ENCODE measurements around the gene MDC1. TPM values are rescaled to one million over a fixed set of nuclear protein-coding genes. Genes with fewer than 3 reads are reported as not detected.

MDC1 gene
- total RNA-seq, 1 donor from 2014 or later, result 93.3 TPM

DNA sequence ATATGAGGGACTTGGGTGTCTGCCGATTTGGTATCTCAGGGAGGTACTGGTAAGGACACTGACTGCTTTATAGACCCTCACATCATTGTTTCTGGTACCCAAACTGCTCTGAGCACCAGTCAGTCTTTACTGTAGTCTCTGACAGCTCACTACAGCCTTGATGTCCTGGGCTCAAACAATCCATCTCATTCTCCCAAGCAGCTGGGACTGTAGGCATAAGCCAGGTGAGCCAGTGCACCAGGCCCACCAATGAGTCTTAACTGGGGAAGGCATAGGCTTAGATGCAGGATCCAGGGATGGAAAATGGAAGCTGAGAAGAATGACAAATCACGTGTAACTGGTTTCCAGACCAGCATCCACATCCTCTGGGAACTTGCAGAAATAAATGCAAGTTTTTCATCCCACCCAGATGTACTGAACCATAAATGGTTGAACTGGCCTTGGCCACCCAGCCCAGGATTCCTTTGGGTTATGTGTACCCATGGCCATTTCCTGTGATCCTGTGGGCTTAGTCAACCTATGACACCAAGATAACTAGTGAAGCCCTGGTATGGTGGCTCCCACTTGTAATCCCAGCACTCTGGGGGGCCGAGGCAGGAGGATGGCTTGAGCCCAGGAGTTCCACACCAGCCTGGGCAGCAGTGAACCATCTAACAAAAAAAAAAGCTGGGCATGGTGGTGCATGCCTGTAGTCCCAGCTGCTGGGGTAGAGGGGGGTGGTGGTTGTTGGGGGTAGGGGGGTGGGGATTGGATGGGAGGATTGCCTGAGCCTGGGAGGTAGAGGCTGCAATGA lies 8.8 kb upstream of the MDC1 start:
- intact Hi-C loops (cut with micrococcal nuclease), result loop anchor here (10.0 kb wide), 1 partner anchor 761 kb away; no protein-coding TSS in a partner anchor

DNA sequence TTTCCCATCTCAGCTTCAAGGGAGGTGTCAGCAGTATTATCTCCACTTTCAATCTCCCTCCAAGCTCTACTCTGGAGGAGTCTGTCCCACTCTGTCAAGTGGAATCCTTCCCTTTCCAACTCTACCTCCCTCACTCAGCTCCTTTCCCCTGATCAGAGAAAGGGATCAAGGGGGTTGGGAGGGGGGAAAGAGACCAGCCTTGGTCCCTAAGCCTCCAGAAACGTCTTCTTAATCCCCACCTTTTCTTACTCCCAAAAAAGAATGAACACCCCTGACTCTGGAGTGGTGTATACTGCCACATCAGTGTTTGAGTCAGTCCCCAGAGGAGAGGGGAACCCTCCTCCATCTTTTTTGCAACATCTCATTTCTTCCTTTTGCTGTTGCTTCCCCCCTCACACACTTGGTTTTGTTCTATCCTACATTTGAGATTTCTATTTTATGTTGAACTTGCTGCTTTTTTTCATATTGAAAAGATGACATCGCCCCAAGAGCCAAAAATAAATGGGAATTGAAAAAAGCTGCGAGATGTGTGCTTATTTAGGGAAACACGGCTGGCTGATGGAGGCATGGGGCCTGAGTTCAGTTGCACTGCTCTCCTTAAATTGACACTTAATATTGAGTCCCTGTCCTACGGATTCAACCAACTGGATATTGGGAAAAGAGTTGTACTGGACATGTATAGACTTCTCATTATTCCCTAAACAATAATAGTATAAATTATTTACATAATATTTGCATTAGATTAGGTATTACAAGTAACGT lies 8.0 kb upstream of the MDC1 start:
- intact Hi-C loops (cut with micrococcal nuclease), result loop anchor here (10.0 kb wide), 1 partner anchor 760 kb away; no protein-coding TSS in a partner anchor

DNA sequence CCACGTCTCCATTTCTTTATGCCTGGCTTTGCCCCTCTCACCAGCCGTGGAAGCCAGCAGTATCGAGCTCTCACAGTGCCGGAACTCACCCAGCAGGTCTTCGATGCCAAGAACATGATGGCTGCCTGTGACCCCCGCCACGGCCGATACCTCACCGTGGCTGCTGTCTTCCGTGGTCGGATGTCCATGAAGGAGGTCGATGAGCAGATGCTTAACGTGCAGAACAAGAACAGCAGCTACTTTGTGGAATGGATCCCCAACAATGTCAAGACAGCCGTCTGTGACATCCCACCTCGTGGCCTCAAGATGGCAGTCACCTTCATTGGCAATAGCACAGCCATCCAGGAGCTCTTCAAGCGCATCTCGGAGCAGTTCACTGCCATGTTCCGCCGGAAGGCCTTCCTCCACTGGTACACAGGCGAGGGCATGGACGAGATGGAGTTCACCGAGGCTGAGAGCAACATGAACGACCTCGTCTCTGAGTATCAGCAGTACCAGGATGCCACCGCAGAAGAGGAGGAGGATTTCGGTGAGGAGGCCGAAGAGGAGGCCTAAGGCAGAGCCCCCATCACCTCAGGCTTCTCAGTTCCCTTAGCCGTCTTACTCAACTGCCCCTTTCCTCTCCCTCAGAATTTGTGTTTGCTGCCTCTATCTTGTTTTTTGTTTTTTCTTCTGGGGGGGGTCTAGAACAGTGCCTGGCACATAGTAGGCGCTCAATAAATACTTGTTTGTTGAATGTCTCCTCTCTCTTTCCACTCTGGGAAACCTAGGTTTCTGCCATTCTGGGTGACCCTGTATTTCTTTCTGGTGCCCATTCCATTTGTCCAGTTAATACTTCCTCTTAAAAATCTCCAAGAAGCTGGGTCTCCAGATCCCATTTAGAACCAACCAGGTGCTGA lies 7.0 kb upstream of the MDC1 start:
- intact Hi-C loops (cut with micrococcal nuclease), result loop anchor here (2.0 to 10.0 kb wide), 2 partner anchors 181 to 759 kb away; no protein-coding TSS in a partner anchor

DNA sequence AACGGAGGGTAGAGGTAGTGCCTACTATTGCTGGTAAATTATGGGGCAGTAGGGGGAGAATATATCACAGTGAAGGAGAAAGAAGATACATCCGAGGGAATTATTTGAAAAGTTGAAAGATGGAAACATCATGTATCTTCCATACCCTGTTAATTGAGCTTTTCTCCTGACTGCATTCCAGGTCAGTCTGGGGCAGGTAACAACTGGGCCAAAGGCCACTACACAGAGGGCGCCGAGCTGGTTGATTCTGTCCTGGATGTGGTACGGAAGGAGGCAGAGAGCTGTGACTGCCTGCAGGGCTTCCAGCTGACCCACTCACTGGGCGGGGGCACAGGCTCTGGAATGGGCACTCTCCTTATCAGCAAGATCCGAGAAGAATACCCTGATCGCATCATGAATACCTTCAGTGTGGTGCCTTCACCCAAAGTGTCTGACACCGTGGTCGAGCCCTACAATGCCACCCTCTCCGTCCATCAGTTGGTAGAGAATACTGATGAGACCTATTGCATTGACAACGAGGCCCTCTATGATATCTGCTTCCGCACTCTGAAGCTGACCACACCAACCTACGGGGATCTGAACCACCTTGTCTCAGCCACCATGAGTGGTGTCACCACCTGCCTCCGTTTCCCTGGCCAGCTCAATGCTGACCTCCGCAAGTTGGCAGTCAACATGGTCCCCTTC lies 6.2 kb upstream of the MDC1 start:
- intact Hi-C loops (cut with micrococcal nuclease), result loop anchor here (2.0 to 10.0 kb wide), 2 partner anchors 180 to 758 kb away; no protein-coding TSS in a partner anchor

DNA sequence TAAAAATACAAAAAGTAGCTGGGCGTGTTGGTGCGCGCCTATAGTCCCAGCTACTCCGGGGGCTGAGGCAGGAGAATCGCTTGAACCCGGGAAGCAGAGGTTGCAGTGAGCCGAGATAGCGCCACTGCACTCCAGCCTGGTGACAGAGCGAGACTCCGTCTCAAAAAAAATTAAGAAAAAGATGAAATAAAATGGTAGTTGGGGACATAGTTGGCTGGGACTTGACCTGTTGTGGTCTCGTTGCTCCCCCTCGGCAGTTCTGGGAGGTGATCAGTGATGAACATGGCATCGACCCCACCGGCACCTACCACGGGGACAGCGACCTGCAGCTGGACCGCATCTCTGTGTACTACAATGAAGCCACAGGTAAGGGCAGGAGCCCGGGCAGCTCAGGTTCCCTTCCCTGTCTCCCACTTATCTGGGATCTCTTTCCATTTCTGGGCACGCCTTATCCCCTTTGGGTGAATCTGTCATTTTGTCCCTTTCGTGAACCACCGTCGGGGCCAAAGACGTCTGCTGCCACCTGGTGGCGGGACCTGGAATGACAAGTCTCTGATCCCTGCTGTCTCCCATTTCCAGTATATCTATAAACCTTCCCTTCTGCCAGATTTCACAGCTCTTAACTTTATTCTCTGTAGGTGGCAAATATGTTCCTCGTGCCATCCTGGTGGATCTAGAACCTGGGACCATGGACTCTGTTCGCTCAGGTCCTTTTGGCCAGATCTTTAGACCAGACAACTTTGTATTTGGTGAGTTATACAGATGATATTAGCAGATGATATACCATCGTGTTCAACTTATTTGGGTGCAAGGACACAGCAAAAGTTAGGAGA lies 5.4 kb upstream of the MDC1 start:
- intact Hi-C loops (cut with micrococcal nuclease), result loop anchor here (1.0 to 10.0 kb wide), 5 partner anchors 9 to 758 kb away; partner anchors contain the start of gene FLOT1

DNA sequence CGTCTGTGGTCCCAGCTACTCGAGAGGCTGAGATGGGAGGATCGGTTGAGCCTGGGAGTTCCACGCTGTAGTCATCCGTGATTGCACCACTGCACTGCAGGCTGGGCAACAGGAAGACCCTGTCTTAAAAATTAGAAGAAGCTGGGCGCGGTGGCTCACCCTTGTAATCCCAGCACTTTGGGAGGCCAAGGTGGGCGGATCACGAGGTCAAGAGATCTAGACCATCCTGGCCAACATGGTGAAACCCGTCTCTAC lies 4.9 kb upstream of the MDC1 start:
- intact Hi-C loops (cut with micrococcal nuclease), result loop anchor here (1.0 to 10.0 kb wide), 5 partner anchors 9 to 757 kb away; partner anchors contain the start of gene FLOT1

DNA sequence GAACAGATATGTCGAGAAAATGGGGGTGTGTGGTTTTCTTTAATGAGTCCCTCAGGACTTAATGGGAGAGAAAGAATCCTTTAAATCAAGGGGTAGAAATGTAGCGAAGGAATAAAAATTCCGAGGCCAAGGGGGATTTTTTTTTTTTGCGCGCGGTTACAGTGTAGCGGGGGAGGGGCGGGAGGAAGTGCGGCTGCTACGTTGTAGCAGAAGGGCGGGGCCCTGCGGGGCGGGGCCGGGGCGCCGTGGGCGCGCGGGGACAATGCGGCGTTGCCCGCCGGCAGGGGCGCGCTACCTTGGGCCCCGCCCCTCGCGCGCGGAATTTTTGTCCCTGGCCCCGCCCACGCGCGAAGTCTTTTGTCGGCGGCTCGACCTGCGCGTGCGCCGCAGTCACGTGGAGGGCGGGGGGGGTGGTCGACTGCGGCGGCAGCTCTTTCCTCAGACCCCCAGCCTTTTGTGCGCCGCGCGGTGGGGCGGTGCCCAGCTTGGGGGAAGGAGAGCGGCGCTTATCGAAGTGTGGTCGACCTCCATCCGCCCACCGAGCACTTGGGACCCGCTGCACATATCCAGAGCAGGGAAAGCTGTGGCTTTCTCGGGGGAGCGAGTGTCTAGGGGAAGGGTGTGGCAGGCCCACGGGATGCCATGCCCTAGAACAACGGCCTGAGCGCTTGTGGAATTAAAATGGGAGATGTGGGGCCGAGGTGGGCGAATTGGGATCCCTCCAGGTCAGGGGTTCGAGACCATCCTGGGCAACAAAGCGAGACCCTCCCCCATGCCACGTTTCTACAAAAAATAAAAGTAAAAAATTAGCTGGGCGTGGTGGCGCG lies 4.3 kb upstream of the MDC1 start:
- intact Hi-C loops (cut with micrococcal nuclease), result loop anchor here (1.0 to 10.0 kb wide), 10 partner anchors 10 to 825 kb away; partner anchors contain the start of genes ABCF1, ATP6V1G2, FLOT1 and NFKBIL1

DNA sequence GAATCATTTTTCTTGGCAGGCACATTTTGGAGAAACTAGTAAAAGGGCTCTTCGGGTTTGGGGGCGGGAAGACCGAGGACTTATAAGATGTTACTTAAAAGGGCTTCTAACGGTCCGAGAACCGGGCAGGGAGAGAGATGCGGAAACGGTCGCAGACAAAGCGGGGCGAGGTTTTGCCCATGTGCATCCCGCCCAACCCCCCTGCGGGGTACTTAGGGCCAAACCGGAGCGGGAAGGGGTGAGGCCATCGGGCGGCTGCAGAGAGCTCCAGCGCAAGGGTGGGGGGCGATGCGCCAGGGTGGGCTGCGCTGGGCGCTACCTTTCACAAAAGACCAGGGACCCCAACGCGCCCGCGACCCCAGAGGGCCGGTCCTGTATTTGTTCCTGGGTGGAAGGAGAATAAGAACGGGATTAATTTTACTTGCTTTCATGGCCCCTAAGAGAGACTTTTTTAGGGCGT lies 3.7 kb upstream of the MDC1 start:
- intact Hi-C loops (cut with micrococcal nuclease), result loop anchor here (1.0 to 10.0 kb wide), 7 partner anchors 38 to 900 kb away; partner anchors contain the start of genes ABCF1, ATP6V1G2, NFKBIL1 and PPP1R11

DNA sequence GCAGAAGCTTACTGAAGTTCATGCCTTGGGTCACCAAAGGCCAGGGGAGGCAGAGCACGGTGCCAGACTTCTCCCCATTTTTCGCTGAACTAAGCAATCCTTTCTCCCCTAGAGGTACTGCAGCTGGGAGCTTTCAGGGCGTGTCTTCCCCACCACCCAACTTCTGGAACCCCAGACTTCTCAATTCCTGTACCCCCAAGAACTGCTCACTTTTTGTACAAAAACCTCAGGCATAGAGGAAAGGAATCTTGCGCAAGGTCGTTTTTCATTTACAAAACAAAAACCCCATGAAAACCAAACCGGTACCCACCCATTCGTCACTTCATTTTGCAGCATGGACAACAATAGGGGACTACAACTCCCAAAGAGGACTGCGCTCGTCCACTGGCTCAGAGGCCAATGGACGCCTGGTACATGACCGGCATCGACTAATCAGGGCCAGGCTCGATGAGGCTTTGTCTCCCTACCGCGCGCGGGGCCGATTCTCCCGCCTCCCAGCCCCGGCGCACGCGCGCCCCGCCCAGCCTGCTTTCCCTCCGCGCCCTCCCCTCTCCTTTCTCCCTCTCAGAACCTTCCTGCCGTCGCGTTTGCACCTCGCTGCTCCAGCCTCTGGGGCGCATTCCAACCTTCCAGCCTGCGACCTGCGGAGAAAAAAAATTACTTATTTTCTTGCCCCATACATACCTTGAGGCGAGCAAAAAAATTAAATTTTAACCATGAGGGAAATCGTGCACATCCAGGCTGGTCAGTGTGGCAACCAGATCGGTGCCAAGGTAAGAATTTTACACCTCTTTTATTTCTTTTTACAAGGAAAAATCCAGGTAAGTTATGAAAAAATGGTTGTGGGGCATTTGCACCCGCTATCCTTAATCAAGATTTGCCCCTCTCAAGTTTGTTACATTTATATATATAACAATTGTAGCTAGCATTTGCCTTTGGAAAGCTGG lies 3.0 kb upstream of the MDC1 start, which contains the start of gene TUBB:
TUBB (plus strand) TSS at position 562 of the 947 bp plus-strand sequence; CDS start at position 717, 155 bp downstream.
- intact Hi-C loops (cut with micrococcal nuclease), result loop anchor here (1.0 to 10.0 kb wide), 6 partner anchors 393 to 947 kb away; partner anchors contain the start of genes ATP6V1G2, CSNK2B, LY6G5B and NFKBIL1

DNA sequence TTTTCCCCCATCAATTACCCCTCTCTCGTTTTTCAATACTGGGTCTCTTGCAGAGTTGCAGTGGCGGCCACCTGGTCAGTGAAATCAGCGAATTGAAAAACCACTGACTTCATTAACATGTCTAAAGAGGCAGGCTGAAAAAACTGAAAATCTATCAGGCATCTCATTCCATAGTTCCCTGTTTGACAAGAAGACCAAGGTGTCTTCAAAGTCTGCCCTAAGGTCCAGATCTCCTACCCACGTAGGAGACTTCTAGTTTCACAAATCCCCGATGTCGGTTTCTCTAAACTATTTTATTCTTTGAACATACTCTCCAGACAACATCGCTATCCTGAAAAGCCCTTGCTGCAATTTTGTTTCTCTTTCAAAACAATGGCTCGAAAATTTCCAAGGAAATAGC lies 2.3 kb upstream of the MDC1 start:
- intact Hi-C loops (cut with micrococcal nuclease), result loop anchor here (5.0 kb wide), 1 partner anchor 948 kb away; the partner anchor contains the start of genes CSNK2B and LY6G5B

DNA sequence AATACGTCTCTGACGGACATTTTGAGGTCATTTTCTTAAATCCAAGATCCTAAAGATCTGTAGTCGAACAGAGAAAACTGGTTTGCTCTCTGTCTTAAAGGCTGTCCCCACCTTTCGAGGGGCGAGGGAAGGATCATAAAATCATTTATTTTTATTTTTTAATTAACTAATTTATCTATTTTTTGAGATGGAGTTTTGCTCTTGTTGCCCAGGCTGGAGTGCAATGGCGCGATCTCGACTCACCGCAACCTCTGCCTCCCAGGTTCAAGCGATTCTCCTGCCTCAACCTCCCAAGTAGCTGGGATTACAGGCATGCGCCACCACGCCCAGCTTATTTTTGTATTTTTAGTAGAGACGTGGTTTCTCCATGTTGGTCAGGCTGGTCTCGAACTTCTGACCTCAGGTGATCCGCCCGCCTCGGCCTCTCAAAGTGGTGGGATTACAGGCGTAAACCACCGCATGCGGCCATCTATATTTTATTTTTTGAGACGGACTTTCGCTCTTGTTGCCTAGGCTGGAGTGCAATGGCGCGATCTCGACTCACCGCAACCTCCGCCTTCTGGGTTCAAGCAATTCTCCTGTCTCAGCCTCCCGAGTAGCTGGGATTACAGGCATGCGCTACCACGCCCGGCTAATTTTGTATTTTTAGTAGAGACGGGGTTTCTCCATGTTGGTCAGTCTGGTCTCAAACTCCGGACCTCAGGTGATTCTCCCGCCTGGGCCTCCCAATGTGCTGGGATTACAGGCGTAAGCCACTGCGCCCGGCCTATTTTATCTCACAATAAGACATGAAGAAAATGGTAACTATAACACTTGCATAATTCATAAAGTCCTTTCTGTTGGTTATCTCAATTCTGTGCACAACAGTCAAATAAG lies 1.0 kb upstream of the MDC1 start:
- intact Hi-C loops (cut with micrococcal nuclease), result loop anchor here (1.0 to 5.0 kb wide), 14 partner anchors 31 to 1460 kb away; partner anchors contain the start of genes ABCF1, ATAT1, C6orf136 and CSNK2B

DNA sequence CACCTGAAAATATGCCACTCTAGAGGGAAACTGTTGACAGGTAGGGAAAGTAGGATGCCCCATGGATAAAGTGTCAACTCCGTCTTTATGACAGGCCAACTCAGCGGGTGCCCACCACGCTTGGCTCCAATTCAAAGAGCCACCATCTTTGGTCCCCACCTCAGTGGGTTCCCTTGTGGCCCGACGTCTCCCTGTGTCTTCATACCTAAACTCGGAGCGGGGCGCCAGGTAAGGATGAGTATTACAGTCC lies 277 bp downstream of the MDC1 start:
- intact Hi-C loops (cut with micrococcal nuclease), result loop anchor here (1.0 to 5.0 kb wide), 14 partner anchors 30 to 1461 kb away; partner anchors contain the start of genes ABCF1, ATAT1, C6orf136 and CSNK2B

DNA sequence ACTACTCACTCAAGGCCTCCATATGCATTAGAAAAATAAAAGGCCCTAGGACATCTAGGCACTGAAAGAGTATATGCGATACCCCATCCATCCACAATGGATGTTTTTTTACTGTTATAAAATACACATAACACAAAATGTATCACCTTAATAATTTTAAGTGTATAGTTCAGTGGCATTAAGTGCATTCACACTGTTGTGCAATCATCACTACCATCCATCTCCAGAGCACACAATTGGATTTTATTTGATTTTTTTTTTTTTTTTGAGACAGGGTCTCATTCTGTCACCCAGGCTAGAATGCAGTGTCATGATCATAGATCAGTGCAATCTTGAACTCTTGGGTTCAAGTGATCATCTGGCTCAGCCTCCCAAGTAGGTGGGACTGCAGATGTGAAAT lies 2.8 kb downstream of the MDC1 start:
- intact Hi-C loops (cut with micrococcal nuclease), result no loop called here

DNA sequence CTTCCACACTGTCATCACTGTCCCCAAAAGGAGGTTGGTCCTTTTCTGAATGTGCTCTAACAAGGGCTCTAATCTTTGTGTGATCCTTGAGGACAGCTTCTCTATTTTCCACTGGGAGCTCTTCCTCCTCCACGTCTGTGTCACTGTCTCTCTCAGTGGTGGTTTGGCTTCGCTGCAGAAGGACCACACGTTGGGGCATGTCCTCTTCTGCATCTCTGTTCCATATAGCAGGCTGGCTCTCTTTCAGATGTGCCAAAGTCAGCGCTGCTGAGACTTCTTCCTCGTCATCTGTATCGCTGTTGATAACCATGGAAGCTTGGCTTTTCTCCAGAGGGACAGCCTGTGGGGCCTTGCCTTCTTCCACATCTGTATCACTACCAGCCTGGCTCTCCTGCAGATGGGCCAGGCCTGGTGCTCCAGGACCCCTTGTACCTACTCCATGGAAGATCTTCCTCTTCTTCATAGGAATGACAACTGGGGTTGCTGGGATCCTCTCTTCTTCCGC lies 4.6 kb downstream of the MDC1 start:
- intact Hi-C loops (cut with micrococcal nuclease), result no loop called here

DNA sequence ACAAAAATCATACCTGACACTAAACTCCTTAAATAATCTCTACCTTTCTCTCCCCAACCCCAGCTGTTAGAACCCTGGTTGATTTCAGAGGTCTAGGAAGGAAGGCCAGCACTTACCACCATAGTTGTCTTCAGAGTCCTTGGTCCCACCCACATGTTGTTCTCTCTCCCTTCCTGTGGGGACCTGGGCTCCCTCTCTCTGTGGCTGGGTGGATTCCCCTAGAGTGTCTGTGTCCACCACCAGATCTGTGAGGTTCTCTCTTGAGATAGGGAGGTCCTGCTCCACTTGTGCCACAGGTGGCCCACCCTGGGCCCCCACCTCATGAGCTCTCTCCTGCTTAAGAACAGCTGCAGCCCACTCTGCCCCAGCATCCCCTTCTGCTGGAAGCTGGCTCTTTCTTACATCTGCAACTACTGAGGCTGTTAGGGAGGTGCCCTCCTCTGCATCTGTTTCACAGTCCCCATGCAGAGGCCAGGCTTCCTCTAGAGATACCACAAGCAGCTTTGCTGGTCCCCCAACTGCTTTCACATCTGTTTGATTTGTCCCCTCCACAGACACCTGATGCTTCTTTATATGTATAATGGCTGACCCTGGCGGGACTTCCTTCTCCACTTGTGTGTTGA lies 5.2 kb downstream of the MDC1 start:
- intact Hi-C loops (cut with micrococcal nuclease), result no loop called here
